HG03378 (cell line): ENCODE data around the gene NSD1.
A peak's percentile ranks its signal among the peaks of the same experiment; 100 is the strongest.

Experiments
- ATAC-seq: cut with Tn5 transposase; IDR thresholded peaks from one replicate; pipeline ENCODE4 v1.9.1; 2021; ENCODE audit warnings: mild to moderate bottlenecking, moderate library complexity; ENCODE audit not compliant: unreplicated experiment

Gene NSD1

GRCh38 chr5:177269976-177270375 is 136.4 kb downstream of the NSD1 start:
- ATAC-seq, result no peak

- no peak for ATAC-seq
Observed at GRCh38 chr5:177270653-177271052, 137.1 kb downstream of the NSD1 start.

GRCh38 chr5:177271113-177271512 is 137.5 kb downstream of the NSD1 start:
- no peak for ATAC-seq

- ATAC-seq, result no peak
Observed at GRCh38 chr5:177275883-177276282, 142.3 kb downstream of the NSD1 start.

GRCh38 chr5:177276886-177277285 is 143.3 kb downstream of the NSD1 start:
- no peak for ATAC-seq

- no peak for ATAC-seq
Observed at GRCh38 chr5:177288191-177288590, 154.6 kb downstream of the NSD1 start.

GRCh38 chr5:177290816-177291596 is 157.4 kb downstream of the NSD1 start:
- no peak for ATAC-seq

- no peak for ATAC-seq
Observed at GRCh38 chr5:177291735-177292134, 158.2 kb downstream of the NSD1 start.

GRCh38 chr5:177293819-177294581 is 160.4 kb downstream of the NSD1 start:
- no peak for ATAC-seq

GRCh38 chr5:177294632-177295031 is 161.1 kb downstream of the NSD1 start:
- no peak for ATAC-seq

GRCh38 chr5:177295924-177296323 is 162.4 kb downstream of the NSD1 start:
- no peak for ATAC-seq

GRCh38 chr5:177296581-177296980 is 163.0 kb downstream of the NSD1 start:
- ATAC-seq, result no peak

GRCh38 chr5:177297922-177298321 is 164.3 kb downstream of the NSD1 start:
- ATAC-seq, result no peak

- ATAC-seq, result no peak
Observed at GRCh38 chr5:177299697-177300096, 166.1 kb downstream of the NSD1 start.

GRCh38 chr5:177300236-177300880 is 166.8 kb downstream of the NSD1 start:
- peak; percentile 43 for ATAC-seq

- ATAC-seq, result no peak
Observed at GRCh38 chr5:177300951-177301350, 167.4 kb downstream of the NSD1 start.

GRCh38 chr5:177301503-177302165 is 168.1 kb downstream of the NSD1 start:
- ATAC-seq, result no peak

GRCh38 chr5:177302354-177303110 is 169.0 kb downstream of the NSD1 start:
- no peak for ATAC-seq

GRCh38 chr5:177303121-177303924 is 169.8 kb downstream of the NSD1 start, which contains the start of the genes PRELID1 and RAB24:
PRELID1 (plus strand) TSS chr5:177303799; CDS start chr5:177303986, 187 bp downstream.
RAB24 (minus strand) TSS chr5:177303719; CDS start chr5:177303288, 431 bp downstream.
- ATAC-seq, result peak; percentile 32
